Smooth muscle cell (in vitro differentiated cells): ENCODE results near the gene TH. TPM values are rescaled to one million over a fixed set of nuclear protein-coding genes. Genes with fewer than 3 reads are reported as not detected.

Source experiments
- DNase-seq: peaks from one replicate; lab custom pipeline; 2025; ENCODE audit not compliant: unreplicated experiment; lab: John Stamatoyannopoulos, UW
- H2AFZ ChIP-seq: fragments of 200-600 bp; sonication (generic); 2 replicates; pipeline ENCODE4 v1.6.0; 2016; ENCODE audit warnings: antibody characterized with exemption, low read depth, mild to moderate bottlenecking
- H3F3A ChIP-seq: fragments of 200-600 bp; sonication (generic); 2 replicates; pipeline ENCODE4 v1.6.0; 2017; ENCODE audit warnings: antibody characterized with exemption, low read depth
- H3K27ac ChIP-seq: fragments of 200-600 bp; sonication (generic); 2 replicates; pipeline ENCODE4 v1.5.1; 2016; ENCODE audit warnings: low read depth, mild to moderate bottlenecking
- H3K27me3 ChIP-seq: fragments of 200-600 bp; sonication (generic); 2 replicates; pipeline ENCODE4 v1.6.1; 2016; ENCODE audit warnings: low read depth, mild to moderate bottlenecking
- H3K36me3 ChIP-seq: fragments of 200-600 bp; sonication (generic); 2 replicates; pipeline ENCODE4 v1.5.1; 2016; ENCODE audit warnings: low read depth
- H3K4me1 ChIP-seq: fragments of 200-600 bp; sonication (generic); 2 replicates; pipeline ENCODE4 v1.5.1; 2016; ENCODE audit warnings: low read depth
- H3K4me2 ChIP-seq: fragments of 200-600 bp; sonication (generic); 2 replicates; pipeline ENCODE4 v1.6.0; 2016; ENCODE audit warnings: mild to moderate bottlenecking
- H3K4me3 ChIP-seq: fragments of 200-600 bp; sonication (generic); 2 replicates; pipeline ENCODE4 v1.5.1; 2016; ENCODE audit warnings: mild to moderate bottlenecking
- H3K79me2 ChIP-seq: fragments of 200-600 bp; sonication (generic); 2 replicates; pipeline ENCODE4 v1.6.0; 2016; ENCODE audit warnings: low read depth, mild to moderate bottlenecking
- H3K9ac ChIP-seq: fragments of 200-600 bp; sonication (generic); 2 replicates; pipeline ENCODE4 v1.6.0; 2016; ENCODE audit warnings: low read depth
- H3K9me3 ChIP-seq: fragments of 200-600 bp; sonication (generic); replicated peaks from 2 replicates; pipeline ENCODE4 v1.5.1; 2016; ENCODE audit warnings: low read depth
- H4K20me1 ChIP-seq: fragments of 200-600 bp; sonication (generic); 2 replicates; pipeline ENCODE4 v1.6.0; 2016; ENCODE audit warnings: low read depth
- CTCF ChIP-seq: fragments of 200-600 bp; sonication (generic); IDR thresholded peaks from 2 replicates; pipeline ENCODE4 v1.5.1; 2017; ENCODE audit warnings: borderline replicate concordance, mild to moderate bottlenecking, antibody characterized with exemption; ENCODE audit not compliant: insufficient read depth, poor library complexity, severe bottlenecking
- WGBS: methylation state at CpG from one replicate; pipeline ENCODE4 v1.1.7; 2016; ENCODE audit warnings: low lambda C conversion rate; 5-methylcytosine and 5-hydroxymethylcytosine counted together
- polyA plus RNA-seq: library from polyadenylated mRNA; unstranded; fragments of >200 nt; fragmentation: Nextera tagmentation; extraction: Ambion mirVana; gene quantifications from 2 replicates; pipeline ENCODE4 v1.2.1, GENCODE V29; 2016
- total RNA-seq: library from RNA; depleted of rRNA; stranded (reverse); fragments of >200 nt; gene quantifications from 2 replicates; pipeline ENCODE4 v1.2.3, GENCODE V29; 2014

Gene TH
- total and polyA plus RNA-seq, 2 experiments from 2014 or later: not detected

GRCh38 chr11:2198621-2199365 lies 27.2 kb upstream of the TH start:
- H2AFZ ChIP-seq: no peak overlapping the region
- no peak overlapping the region for H3K9ac ChIP-seq

GRCh38 chr11:2197771-2198520 lies 26.3 kb upstream of the TH start:
- H3K4me1 ChIP-seq: no peaks in the 10 kb centered on the region
- no peaks in the 10 kb centered on the region for H4K20me1 ChIP-seq
- no peaks in the 10 kb centered on the region for H3K27me3 ChIP-seq
- H2AFZ ChIP-seq: no peak overlapping the region
- DNase-seq: no peak
- H3K9me3 ChIP-seq: no peaks in the 10 kb centered on the region
- H3F3A ChIP-seq: no peaks in the 10 kb centered on the region
- WGBS: 97% methylated on average over 20 of the region's 28 CpGs
- H3K79me2 ChIP-seq: no peaks in the 10 kb centered on the region
- no peak overlapping the region for H3K27ac ChIP-seq
- no peak overlapping the region for H3K4me2 ChIP-seq
- H3K9ac ChIP-seq: no peak overlapping the region
- no peaks in the 10 kb centered on the region for H3K36me3 ChIP-seq
- no peak overlapping the region for H3K4me3 ChIP-seq
- TF ChIP-seq CTCF: no peak

More at GRCh38 chr11:2198621-2199365, 27.2 kb upstream of the TH start:
- Histone ChIP-seq H3F3A (no peaks in the 10 kb centered on the region), H3K79me2 (no peaks in the 10 kb centered on the region), H3K27ac (no peak overlapping the region), H4K20me1 (no peaks in the 10 kb centered on the region), H3K4me1 (no peaks in the 10 kb centered on the region), H3K4me3 (no peak overlapping the region), H3K9me3 (no peaks in the 10 kb centered on the region), H3K27me3 (no peaks in the 10 kb centered on the region), H3K36me3 (no peaks in the 10 kb centered on the region), H3K4me2 (no peak overlapping the region)
- 86% methylated on average over 21 of the region's 21 CpGs for WGBS
- DNase-seq: no peak
- TF ChIP-seq CTCF: no peak

- peak; percentile 88 for TF ChIP-seq CTCF
- Histone ChIP-seq H3K79me2 (no peaks in the 10 kb centered on the region), H3F3A (no peaks in the 10 kb centered on the region), H3K4me1 (no peaks in the 10 kb centered on the region), H3K4me2 (no peak overlapping the region), H3K9me3 (no peaks in the 10 kb centered on the region), H3K27me3 (no peaks in the 10 kb centered on the region), H3K4me3 (no peak overlapping the region), H3K27ac (no peak overlapping the region), H2AFZ (no peak overlapping the region), H4K20me1 (no peaks in the 10 kb centered on the region), H3K36me3 (no peaks in the 10 kb centered on the region), H3K9ac (no peak overlapping the region)
- WGBS: 39% methylated on average over 15 of the region's 23 CpGs
- DNase-seq: peak; percentile 22
Measured at GRCh38 chr11:2196970-2197770, 25.6 kb upstream of the TH start.
